Stimulated activated CD8-positive, alpha-beta memory T cell treated with anti-CD3 and anti-CD28 coated beads, Interleukin-15, amount 100 ng/mL, for 48 hours (primary cell): Measurements from ENCODE around the gene RSPH3.
"Not testable (repeated sequence)": the region's sequence is repeated elsewhere in the genome, so short reads cannot be mapped to it uniquely, and the experiment has no call there.

Experiments used
- DNase-seq, 2 donors: peaks; one replicate each; pipeline ENCODE4 v3.0.0-alpha.2; 2020; ENCODE audit warnings: low read depth in 2 of 2

Gene RSPH3

DNA sequence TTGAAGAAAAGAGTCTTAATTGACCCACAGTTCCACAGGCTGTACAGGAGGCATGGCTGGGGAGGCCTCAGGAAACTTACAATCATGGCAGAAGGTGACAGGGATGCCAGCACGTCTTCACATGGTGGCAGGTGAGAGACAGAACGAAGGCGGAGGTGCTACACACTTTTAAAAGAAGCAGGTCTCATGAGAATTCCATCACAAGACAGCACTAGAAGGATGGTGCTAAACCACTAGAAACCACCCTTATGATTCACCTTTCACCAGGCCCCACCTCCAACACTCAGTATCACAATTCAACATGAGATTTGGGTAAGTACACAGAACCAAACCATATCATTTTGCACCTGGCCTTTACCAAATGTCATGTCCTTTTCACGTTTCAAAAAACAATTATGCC lies 23.9 kb upstream of the RSPH3 start:
- no peak for DNase-seq

DNA sequence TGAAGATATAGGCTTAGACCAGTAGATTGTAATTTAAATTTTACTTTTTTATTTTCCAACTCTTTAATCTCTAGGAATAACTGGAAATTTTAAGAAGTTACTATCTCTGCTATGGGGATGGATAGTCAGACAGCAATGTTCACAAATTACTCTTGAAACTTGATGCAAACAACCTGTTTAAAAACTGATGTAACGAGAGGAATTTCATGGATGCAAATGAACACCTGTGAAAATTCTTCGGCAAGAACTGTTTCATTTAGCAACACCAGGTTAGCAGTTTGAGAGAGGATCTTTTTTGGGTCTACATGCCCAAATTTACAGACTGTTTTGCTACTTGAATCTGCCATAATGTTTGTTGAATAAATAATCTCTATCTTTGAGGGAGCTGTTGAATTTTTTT lies 20.0 kb upstream of the RSPH3 start:
- DNase-seq, result no peak

DNA sequence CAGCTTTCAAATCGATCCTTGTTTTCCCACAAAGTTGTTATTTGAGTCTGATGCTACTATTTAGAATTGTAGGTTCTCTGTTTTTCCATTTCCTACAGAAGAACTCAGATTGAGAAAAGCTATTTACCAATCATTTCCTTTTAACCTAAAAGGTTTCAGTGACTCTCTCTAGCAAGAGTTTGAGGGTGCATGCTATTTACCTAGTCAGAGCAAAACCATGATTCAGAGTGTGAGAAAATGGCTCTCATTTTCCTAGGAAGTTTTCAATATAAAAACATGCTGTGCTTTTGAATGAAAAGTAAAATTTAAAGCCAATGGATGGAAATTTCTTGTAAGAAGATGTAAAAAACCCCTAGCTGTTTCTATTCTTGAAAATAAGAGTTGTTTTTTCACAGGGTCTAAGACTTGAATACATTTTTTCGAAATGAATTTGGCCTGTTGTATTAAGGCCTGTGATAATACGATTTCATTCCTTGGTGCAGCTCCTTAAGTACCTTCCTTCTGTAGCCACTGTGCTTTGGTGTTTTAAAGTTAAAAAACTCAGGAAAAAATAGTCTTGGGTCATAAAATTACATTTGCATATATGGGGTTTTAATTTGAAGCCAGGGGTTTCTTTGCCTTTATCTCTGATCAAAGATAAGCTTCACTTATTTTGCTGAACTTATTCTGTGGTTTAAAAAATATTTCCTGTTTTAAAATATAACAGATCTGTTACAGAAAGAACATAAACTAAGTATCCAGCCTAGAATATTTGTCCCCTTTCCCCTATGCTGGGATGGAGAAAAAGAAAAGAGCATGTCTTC lies 18.0 kb upstream of the RSPH3 start:
- no peak for DNase-seq

DNA sequence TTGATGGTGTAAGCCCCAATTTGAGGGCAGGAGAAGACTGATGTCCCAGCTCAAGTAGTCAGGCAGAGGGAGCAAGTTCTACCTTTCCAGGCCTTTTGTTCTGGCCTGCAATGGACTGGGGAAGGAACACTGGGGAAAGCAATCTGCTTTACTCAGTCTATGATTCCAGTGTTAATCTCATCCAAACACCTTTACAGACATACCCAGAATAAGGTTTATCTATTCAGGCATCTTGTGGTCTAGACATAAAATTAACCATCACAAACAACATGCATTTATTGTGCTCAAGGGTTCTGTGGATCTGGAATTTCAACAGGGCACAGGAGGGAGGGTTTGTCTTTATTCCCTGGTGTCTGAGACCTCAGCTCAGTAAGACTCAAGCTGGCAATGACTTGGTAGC lies 14.4 kb upstream of the RSPH3 start:
- DNase-seq, result no peak

DNA sequence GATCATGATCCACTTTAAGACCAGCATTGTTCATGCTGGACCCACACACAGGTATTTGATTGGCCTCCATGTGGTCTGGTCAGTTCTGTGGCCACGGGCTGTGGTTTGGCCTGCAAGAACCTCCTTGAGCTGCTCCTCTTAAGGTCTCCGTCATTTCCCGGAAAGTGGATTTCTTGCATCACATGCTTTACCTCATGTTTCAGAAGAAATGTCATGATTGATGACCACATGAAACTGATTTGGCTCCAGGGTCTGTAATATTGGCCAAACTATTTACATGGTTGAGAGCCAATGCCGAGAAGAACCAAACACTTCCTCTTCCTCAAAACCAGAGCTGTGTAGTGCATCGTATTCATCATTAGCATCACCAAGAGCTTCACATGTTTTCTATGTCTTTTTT lies 13.2 kb upstream of the RSPH3 start:
- no peak for DNase-seq

DNA sequence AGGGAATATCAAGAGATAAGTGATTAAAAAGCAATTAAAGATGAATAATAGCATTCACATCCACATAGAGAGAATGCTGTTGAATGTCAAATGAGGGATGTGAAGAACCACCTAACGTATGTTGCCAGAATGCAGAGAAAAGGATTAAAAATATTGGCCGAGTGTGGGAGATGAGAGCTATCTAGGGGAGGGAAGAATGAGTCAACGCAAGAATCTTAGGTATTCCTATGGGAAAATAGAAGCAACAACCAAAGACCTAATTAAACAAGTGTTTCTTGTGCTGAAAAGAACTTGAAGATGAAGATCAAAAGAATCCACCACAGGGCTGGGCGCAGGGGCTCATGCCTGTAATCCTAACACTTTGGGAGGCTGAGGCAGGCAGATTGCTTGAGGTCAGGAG lies 12.2 kb upstream of the RSPH3 start:
- no peak for DNase-seq

DNA sequence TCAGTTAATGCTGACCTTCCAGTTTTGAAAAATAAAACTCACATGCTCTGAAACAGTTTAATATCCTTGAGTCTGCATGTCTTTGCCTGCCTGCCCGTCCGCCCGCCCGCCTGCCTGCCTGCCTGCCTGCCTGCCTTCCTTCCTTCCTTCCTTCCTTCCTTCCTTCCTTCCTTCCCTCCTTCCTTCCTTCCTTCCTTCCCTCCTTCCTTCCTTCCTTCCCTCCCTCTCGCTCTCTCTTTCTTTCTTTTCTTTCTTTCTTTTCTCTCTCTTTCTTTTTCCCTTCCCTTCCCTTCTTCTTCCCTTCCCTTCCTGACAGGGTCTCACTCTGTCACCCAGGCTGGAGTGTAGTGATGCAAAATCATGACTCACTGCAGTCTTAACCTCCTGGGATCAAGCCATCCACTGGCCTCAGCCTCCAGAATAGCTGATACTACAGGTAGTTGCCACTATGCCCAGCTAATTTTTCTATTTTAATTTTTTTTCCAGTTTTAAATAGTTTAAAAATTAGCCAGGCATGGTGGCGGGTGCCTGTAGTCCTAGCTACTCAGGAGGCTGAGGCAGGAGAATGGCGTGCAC lies 10.1 kb upstream of the RSPH3 start:
- DNase-seq, result not testable (repeated sequence)

DNA sequence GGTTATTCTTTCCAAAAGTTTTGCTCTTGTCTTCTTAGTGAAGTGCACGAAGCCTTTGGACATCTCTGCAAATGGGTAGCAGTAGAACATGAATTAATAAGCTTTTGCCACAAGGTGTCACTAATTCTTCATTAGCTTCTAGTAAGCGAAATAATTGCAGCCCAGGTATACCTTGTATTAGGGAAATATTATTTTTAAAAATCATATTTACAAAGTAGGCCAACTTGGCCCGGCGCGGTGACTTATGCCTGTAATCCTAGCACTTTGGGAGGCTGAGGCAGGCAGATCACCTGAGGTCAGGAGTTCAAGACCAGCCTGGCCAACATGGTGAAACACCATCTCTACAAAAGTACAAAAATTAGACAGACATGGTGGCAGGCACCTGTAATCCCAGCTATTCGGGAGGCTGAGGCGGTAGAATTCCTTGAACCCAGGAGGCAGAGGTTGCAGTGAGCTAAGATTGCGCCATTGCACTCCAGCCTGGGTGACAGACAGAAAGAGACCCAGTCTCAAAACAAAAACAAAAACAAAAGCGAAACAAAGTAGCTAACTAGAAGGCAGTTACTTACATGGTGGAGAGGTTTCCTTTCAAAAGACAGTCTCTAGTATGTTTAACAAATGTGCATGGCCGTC lies 8.8 kb upstream of the RSPH3 start:
- DNase-seq, result no peak

DNA sequence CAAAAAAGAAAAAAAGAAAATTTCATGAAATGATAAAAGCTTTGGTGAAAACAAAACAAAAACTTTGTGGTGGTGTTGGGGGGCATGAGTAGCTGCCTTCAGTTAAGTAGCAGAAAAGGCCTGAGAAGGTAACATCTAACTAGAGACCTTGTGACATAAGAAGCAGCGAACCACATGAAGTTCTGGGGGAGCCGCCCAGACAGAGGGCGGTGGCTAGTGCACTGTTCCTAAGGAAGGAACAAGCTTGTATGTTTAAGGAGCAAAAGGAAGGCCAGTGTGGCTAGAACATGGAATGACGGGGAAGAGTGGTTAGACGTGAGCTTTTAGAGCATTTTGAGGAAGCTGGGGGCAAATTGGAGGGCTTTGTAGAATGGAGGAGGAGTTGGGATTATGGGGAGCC lies 7.5 kb upstream of the RSPH3 start:
- DNase-seq, result no peak

DNA sequence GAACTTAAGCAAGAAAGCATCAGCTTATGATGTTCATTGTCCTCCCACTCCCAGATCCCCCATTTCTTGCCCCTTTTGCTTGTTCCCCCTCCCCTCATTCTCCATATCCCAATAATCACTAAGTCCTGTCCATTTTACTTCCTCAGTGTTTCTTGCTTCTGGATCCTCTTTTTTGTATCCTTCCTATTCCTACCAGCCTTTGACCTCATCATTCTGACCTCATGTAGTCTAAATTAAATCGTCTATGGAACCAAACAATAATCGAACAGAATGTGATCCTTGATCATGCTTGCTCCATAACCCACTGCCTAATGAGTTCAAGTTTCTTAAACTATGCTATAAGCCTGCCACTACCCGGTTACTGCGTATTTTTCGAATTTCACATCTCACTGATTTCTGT lies 5.4 kb upstream of the RSPH3 start:
- no peak for DNase-seq

DNA sequence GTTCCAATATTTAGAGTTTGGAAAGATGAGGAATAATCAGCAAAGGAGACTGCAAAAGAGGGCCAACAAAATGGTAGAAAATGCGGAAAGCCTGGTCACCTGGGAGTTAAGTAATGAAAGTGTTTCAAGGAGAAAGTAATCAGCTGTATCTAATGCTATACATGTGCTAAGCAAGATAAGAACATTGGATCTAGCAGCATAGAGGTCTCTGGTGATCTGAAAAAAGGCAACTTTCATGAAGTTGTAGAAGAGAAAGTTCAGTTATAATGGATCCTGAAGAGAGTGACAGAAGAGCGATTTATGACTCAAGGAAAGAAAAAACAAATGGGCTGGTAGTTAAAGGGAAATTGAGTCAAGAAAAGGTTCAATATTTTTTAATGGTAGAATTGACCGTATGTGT lies 4.6 kb upstream of the RSPH3 start:
- DNase-seq, result no peak

DNA sequence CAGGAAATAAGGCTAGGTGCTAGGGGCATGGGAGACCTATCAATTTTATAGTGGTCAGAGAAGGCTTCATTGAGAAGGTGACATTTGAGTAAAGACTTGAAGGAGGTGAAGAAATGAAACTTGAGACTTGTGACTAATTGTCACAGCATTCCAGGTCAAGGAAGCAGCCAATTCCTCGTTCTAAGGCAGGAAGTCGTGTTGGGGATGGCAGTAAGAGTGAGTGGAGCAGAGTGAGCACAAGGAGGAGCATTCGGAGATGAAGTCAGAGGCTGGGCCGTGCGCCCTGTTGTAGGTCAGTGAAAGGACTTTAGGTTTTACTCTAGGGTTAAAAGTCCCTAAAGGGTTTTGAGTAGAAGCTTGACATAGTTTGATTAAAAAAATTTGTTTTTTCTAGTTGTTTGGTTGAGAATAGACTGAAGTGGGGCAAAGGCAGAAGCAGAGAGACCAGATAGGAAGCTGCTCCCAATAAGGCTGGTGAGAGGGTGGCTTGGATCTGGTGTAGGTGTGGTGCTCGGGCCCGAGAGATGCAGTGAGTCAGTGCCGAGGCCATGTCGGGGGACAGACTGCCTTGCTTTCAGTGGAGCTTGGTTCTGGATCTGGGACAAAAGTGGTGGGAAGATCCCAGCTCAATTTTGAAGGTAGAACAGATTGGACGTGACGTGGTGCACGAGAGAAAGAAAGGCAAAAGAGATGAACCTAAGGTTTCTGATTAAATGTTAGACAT lies 2.6 kb upstream of the RSPH3 start:
- DNase-seq, result no peak

DNA sequence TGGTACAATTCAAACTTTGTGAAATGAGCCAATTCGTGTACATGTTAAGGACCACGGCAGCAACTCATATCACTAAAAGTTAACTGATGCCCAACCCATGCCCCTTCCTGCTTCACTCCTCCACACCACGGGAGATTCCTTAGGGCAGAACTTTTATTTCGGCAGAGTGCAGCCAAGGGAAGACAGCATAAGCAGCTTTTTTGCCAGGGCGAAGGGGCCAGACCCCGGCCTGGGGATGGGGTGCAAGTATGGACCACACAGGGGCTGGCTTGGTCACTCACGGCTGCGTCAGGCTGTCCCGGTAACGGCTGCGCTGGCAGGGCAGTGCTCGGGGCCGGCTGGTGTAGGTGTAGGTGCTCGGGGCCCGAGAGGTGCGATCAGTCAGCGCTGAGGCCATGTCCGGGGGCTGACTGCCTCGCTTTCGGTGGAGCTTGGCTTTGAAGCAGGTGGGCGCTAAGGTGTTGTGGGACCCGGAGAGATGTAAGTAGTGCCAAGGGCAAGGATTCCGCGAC lies 792 bp downstream of the RSPH3 start:
- DNase-seq, result no peak

DNA sequence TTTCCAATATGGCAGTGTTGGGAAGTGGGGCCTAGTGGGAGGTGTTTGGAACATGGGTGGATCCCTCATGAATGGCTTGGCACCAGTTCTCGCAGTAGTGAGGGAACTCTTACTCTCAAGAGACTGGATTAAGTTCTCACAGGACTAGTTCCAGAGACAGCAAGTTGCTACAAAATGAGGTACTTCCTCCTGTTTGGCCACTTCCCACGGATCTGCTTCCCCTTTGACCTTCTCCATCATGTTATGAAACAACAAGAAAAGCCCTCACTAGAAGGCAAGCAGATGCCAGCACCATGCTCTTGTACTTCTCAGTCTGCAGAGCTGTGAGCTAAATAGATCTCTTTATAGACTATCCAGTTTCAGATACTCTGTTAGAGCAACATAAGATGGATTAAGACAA lies 3.1 kb downstream of the RSPH3 start:
- no peak for DNase-seq

DNA sequence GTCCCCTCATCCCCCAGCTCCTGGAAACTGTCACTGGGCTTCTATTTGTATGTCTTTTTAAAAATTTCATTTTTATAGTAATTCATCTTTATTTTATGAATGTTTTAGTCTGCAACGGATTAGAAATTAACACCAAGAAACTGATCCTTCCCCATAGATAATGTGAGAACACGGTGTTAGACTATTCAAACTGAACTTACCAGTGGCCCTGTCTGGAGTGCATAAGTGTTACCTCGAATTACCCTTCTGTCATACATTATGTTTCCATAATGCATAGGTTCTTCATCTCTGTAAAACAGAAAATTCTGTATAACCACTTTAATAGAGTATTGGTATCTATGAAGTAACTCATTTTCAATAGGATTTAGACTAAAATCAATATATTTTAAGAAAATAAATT lies 6.4 kb downstream of the RSPH3 start:
- no peak for DNase-seq

DNA sequence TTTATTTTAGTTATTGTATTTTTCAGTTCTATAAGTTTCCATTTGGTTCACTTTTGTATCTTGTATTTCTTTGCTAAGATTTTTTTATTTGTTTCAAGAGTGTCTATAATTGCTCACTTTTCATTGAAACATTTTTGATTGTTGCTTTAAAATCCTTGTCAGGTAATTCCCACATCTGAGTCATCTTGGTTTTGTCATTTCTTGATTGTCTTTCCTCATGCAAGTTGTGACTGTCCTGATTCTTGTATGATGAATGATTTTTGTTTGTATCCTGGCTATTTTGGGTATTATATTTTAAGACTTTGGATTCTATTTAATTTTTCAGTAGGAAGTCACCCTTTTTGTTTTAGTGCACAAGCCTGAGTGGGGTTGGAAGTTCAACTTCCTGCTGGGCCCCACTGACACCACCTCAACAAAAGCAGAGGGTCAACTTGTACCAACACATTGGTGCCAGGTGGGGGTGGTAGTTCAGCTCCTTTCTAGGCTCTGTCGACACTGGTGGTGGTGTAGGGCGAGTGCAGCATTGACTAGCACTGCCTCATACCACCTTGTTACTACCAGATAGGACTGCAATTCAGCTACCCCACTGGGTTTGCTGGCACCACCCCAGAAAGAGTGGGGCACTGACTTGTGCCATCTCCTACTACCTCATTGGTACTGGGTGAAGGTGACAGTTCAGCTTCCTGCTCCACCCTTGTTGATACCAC lies 8.8 kb downstream of the RSPH3 start:
- DNase-seq, result no peak

DNA sequence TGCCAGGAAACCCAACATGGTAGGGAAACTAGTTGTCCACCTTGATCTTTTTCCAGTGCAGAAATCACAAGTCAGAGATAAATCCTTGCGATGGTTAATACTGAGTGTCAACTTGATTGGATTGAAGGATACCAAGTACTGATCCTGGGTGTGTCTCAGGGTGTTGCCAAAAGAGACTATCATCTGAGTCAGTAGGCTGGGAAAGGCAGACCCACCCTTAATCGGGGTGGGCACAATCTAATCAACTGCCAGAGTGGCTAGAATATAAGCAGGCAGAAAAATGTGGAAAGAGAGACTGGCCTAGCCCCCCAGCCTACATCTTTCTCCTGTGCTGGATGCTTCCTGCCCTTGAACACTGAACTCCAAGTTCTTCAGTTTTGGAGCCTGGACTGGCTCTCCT lies 10.3 kb downstream of the RSPH3 start:
- DNase-seq, result not testable (repeated sequence)

DNA sequence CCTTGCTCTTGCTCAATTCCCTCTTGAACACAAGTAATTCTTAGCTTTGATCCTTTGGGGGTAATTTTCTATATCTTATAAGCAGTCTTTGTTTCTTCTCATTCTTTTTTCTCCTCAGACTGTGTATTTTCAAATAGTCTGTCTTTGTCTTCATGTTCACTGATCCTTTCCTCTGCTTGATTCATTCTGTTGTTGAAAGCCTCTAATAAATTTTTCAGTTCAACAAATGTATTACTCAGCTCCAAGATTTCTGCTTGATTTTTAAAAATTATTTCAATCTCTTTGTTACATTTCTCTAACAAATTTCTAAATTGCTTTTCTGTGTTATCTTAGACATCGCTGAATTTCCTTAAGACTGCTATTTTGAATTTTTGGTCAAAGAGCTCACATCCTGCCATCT lies 11.5 kb downstream of the RSPH3 start:
- no peak for DNase-seq

DNA sequence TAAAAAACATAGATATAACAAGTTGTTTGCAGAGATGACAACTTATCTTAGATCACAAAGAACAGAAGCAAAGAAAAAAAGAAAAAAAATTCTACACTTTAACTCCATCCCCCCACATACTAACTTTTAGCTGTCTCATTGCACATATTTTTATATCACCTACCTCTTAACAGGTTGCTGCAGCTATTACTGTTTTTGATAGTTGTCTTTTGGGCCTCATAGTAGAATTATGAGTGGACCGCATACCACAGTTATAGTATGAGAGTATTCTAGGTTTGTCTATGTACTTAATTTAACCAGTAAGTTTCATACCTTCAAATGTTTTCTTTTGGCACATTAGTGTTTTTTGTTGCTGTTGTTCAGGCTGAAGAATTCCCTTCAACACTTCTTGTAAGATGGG lies 12.3 kb downstream of the RSPH3 start:
- no peak for DNase-seq

DNA sequence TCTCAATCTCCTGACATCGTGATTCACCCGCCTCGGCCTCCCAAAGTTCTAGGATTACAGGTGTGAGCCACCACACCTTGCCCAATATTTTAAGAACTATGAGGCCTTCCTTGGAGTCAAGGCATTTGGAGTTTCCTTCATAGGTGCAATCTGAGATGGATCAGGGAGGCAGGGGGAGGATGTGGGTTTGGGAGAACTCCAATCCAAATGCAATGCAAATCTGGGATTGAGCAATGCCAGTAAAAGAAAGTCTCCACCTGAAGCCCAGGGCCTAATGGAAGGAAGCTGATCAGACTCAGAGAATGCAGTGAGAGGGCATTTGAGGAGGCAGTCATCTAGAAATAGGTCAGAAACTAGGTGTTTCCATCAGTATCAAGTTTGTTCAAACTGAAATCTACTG lies 21.2 kb downstream of the RSPH3 start:
- no peak for DNase-seq

DNA sequence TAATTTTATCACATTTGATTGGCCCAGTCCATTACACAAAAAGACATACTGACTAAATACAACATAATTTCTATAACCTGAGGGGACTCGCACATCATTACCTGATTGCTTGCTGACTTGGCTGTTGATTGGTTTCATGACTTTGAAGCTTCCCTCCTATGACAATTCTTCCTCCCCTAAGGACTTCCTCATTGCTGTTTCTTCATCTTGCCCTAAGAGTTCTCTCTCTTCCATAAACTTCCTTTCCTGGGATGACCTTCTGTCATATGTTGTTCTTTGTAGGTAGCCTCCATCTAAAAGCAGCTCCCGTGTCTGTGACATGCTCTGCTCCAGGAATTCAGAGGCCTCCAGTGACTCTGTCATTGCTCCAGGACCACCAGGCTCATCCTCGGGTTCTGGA lies 22.6 kb downstream of the RSPH3 start:
- DNase-seq, result no peak
